ENCODE data around the gene TPRG1. TPM values are rescaled to one million over a fixed set of nuclear protein-coding genes. Genes with fewer than 3 reads are reported as not detected.

The TPRG1 gene
- total and polyA plus RNA-seq, 2 of the 8 experiments (the other 6 are each of a cell fraction or from before 2014, with no cell fraction given), result 0.37 to 0.47 TPM

DNA sequence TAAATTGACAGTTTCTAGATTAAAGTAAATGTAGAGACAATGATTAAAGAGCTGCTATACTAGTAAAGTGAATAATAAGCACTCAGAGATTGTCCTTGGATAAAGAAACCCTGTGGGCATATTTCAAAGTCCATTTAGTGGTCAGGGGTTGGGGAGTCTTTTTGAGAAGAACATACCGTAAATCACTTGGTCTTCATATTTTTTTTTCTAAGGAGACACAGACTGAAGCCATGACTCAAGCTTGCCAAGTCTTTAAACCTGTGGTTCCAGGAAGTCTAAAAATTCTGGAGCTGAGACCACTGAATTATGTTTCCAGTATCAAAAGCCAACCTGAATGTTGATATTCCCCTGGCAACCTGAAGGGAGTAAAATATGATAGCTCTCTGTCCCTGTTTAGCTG is 171.0 kb downstream of the TPRG1 start:
- no peaks in the 10 kb centered on the region for H3K23me2 ChIP-seq (ENCODE audit: low read depth, low read length)
- no peak overlapping the region for H3K4me3 ChIP-seq (ENCODE audit: extremely low read depth in 1 of 4, insufficient read depth in 2 of 4, low read depth in 3 of 4, low read length in 4 of 4)
- ChIA-PET POLR2A (ENCODE audit: partially characterized antibody) (no interaction called here), CTCF (ENCODE audit: partially characterized antibody) (interaction anchor here (0.6 to 1.4 kb wide), 4 partner anchors 12 to 402 kb away, joined by 3 to 4 read pairs (median 3); no protein-coding TSS in a partner anchor)
- H3K4me1 ChIP-seq (replicated peaks in 1 of 4; ENCODE audit: control insufficient read depth in 3 of 4, insufficient read depth in 4 of 4, low read length in 3 of 4), result peaks cover 0 to under 1% (median 0%) of the 10 kb centered on the region in 4 experiments; a peak in 1 of 7 replicates
- no peak overlapping the region for H2BK15ac ChIP-seq (ENCODE audit: low read length)
- no peak overlapping the region for H2BK12ac ChIP-seq (ENCODE audit: low read depth, low read length)
- no peak overlapping the region for H3K4me2 ChIP-seq (ENCODE audit: insufficient read depth in 1 of 2, low read depth in 2 of 2, low read length in 2 of 2)
- FAIRE-seq, result no peak
- no peaks in the 10 kb centered on the region for H3K36me3 ChIP-seq (ENCODE audit: control insufficient read depth in 2 of 4, insufficient read depth in 4 of 4, low read length in 3 of 4)
- H3K4ac ChIP-seq (replicated peaks; ENCODE audit: insufficient read length, low read depth, low read length), result no peak overlapping the region
- 88% methylated on average over 1 of the region's 1 CpG; no CpG with 5 or more reads in 1 of the 2 experiments for WGBS, 2 experiments (ENCODE audit: extremely low coverage in 1 of 2, insufficient coverage in 1 of 2, insufficient read length in 1 of 2, insufficient replicate concordance in 2 of 2, low coverage in 1 of 2, low lambda C conversion rate in 2 of 2, missing lambda C conversion rate in 1 of 2)
- no peaks in the 10 kb centered on the region for H3K79me2 ChIP-seq (ENCODE audit: control insufficient read depth in 1 of 2, insufficient read depth in 2 of 2, low read length in 2 of 2)
- no peaks in the 10 kb centered on the region for H3K9me3 ChIP-seq (ENCODE audit: insufficient read depth in 2 of 2, low read depth in 1 of 2, low read length in 1 of 2)
- H3K9ac ChIP-seq (replicated peaks in 1 of 4; ENCODE audit: extremely low read depth in 1 of 4, low read depth in 3 of 4, low read length in 3 of 4), result no peak overlapping the region
- H4K5ac ChIP-seq (ENCODE audit: insufficient read length, low read depth, low read length), result no peak overlapping the region
- no peak for DNase-seq (ENCODE audit: low read depth in 1 of 2, low spot score in 2 of 2)
- H2AFZ ChIP-seq (ENCODE audit: low read length), result no peak overlapping the region
- no peak overlapping the region for H3K14ac ChIP-seq (ENCODE audit: insufficient read length)
- H3K18ac ChIP-seq (ENCODE audit: extremely low read depth, low read length), result no peak overlapping the region
- H2BK120ac ChIP-seq (replicated peaks; ENCODE audit: low read depth, low read length), result no peak overlapping the region
- no peak overlapping the region for H2BK5ac ChIP-seq (ENCODE audit: low read depth, low read length)
- H4K8ac ChIP-seq (ENCODE audit: extremely low read depth, insufficient read depth, low read length), result no peak overlapping the region
- no peaks in the 10 kb centered on the region for H3K27me3 ChIP-seq (replicated peaks in 1 of 4; ENCODE audit: control insufficient read depth in 3 of 4, extremely low read depth in 1 of 4, insufficient read depth in 3 of 4, low read length in 3 of 4)
- no peak overlapping the region for H3K27ac ChIP-seq (ENCODE audit: low read depth, low read length)
- no peak overlapping the region for H2AK5ac ChIP-seq (ENCODE audit: low read depth, low read length)
- no peak overlapping the region for H3K56ac ChIP-seq (replicated peaks; ENCODE audit: insufficient read length, low read depth, low read length)
- no peaks in the 10 kb centered on the region for H3K79me1 ChIP-seq (ENCODE audit: low read depth, low read length)
- no peak overlapping the region for H2BK20ac ChIP-seq (ENCODE audit: low read length)
- no peak overlapping the region for H3K23ac ChIP-seq (ENCODE audit: insufficient read length)
- no peaks in the 10 kb centered on the region for H4K20me1 ChIP-seq (replicated peaks in 1 of 2; ENCODE audit: control insufficient read depth in 1 of 2, insufficient read depth in 2 of 2, low read length in 2 of 2)
- H4K91ac ChIP-seq (replicated peaks; ENCODE audit: insufficient read length, low read length), result no peak overlapping the region
- TF ChIP-seq NRF1 (IDR thresholded peaks at IDR 0.05; ENCODE audit: low read depth, low read length) (no peak), CTBP2 (IDR thresholded peaks at IDR 0.05; ENCODE audit: borderline replicate concordance, insufficient read depth, insufficient read length, low read length) (no peak), SIN3A (conservative IDR thresholded peaks at IDR 0.05 in 1 of 2, IDR thresholded peaks at IDR 0.05 in 1 of 2; ENCODE audit: low read depth in 1 of 2, low read length in 2 of 2) (no peak), HDAC2 (IDR thresholded peaks at IDR 0.05; ENCODE audit: borderline replicate concordance in 1 of 2, low read depth in 2 of 2, low read length in 2 of 2) (no peak), SP2 (IDR thresholded peaks at IDR 0.05; ENCODE audit: low read length) (no peak), SUZ12 (IDR thresholded peaks at IDR 0.05; ENCODE audit: low read length) (no peak), TAF7 (optimal IDR thresholded peaks at IDR 0.05; ENCODE audit: borderline replicate concordance, low read depth, low read length) (no peak), RNF2 (IDR thresholded peaks at IDR 0.05; ENCODE audit: borderline replicate concordance, low read depth, low read length, missing control alignments, poor library complexity, severe bottlenecking) (no peak), TCF12 (IDR thresholded peaks at IDR 0.05; ENCODE audit: low read depth, low read length) (no peak), KDM4A (IDR thresholded peaks at IDR 0.05; ENCODE audit: low read depth, low read length, severe bottlenecking) (no peak), POU5F1 (IDR thresholded peaks at IDR 0.05; ENCODE audit: low read depth, low read length) (no peak), RBBP5 (IDR thresholded peaks at IDR 0.05; ENCODE audit: borderline replicate concordance, low read depth, low read length) (no peak)

Data from H1 (cell line).